H54 (cell line): ENCODE measurements around the gene DFFB.

Experiments used
- DNase-seq: peaks from one replicate; pipeline ENCODE4 v3.0.0; 2011; ENCODE audit warnings: low spot score, mixed read lengths; ENCODE audit not compliant: insufficient read length
- FAIRE-seq: peaks from 3 replicates; lab custom pipeline; 2011; peaks lifted over from hg19 to GRCh38; lab: Jason Lieb, UNC
- POLR2A ChIP-seq: IDR thresholded peaks from 2 replicates; pipeline ENCODE4 v1.6.1; 2011; ENCODE audit warnings: low read depth, mild to moderate bottlenecking, low read length

DFFB gene

DNA sequence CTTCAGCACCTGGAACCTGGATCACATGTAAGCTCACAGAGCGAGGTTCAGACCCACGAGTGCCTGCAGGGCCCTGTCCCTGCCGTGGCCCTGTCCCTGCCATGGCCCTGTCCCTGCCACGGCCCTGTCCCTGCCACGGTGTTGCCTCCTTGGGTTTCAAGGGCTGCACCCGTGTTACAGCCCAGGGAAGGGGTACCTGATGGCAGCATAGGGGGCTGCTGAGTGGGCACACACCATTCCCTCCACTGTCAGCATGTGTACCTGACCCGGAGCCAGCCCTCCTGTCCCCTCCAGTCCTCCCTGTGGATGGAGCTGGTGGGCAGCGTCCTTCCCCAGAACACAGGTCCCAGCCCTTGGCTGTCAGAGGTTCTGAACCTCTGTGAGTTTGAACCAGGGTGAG is 15.3 kb downstream of the DFFB start:
- DNase-seq (no peak), FAIRE-seq (no peak)
- no peak for TF ChIP-seq POLR2A

DNA sequence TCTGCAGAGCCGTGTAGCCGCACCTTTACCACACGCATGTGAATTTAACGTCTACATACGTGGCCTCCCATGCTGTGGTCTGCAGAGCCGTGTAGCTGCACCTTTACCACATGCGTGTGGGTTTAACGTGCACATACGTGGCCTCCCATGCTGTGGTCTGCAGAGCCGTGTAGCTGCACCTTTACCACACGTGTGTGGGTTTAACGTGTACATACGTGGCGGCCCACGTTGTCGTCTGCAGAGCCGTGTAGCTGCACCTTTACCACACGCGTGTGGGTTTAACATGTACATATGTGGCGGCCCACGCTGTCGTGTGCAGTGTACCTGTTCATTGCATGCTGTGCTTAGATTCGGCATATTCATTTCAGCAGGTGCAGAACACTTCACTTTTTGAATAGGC is 17.5 kb downstream of the DFFB start:
- TF ChIP-seq POLR2A: no peak
- DNase-seq: no peak
- FAIRE-seq: no peak

DNA sequence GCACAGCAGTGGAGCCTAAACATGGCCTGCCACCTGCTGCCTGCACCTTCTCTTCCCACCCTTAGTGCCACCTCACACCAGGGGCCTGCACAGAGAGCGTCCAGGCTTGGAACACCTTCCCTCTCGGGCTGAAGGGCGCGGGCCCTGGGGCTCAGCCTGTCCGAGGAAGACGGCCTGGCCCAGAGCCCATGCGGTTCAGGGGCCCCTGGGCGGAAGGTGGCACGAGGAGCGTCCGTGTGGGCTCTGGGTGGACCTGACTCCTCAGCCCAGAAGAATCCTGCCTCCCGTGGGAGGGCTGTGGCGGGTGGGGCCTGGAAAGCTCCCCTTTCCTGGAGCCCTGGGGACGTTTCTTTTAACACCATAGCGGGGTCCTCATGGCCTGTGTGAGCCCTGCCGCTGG is 19.4 kb downstream of the DFFB start:
- FAIRE-seq: no peak
- no peak for TF ChIP-seq POLR2A

DNA sequence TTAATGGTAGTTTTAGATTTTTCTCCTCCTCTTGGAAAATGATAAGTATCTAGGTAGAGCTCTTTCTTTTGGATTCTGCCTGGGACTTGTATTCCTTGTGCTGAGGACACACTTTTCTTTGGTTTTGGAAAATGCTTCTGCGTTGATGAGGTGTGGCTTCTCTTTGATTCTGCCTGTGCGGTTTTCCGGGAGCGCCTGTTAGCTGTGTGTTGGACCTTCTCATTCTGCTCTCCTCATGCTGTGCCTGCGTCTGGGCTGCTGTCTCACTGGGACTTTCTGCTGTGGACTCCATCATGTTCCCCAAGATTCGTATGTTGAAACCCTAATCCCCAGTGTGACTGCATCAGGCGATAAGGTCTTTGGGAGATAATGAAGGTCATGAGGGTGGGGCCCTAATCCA is 21.8 kb downstream of the DFFB start:
- DNase-seq (no peak), FAIRE-seq (no peak)
- TF ChIP-seq POLR2A: no peak

More for the DNA sequence above, 19.4 kb downstream of the DFFB start:
- no peak for DNase-seq

DNA sequence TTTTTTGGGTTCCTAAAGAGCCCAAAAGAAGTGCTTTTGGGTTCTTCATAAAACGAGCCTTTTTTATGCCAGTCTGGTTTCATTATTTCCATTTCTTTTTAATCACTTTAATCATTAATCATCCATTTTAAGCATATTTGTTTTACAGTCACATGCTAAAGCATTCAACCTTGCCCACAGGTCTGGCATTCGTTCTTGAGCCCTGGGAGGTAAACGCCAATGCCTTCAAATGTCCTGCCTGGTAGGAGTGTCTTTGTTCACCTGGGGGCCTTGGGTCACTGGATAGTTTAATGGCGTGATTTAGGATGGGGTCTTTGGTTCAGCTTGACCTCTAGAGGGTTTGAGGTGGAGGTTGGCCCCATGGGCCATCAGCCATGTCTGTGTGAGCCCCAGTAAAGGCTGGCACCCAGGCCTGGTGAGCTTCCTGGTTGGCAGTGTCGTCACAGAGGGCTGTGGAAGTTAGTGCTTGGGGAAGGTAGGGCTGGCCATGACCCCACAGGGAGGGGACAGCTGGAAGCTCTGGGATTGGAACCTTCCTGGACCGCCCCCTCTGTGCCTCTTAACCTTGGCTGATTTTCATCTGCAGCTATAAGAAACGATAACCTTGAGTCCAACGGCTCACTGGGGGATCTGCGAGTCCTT is 22.6 kb downstream of the DFFB start:
- no peak for TF ChIP-seq POLR2A
- no peak for FAIRE-seq

DNA sequence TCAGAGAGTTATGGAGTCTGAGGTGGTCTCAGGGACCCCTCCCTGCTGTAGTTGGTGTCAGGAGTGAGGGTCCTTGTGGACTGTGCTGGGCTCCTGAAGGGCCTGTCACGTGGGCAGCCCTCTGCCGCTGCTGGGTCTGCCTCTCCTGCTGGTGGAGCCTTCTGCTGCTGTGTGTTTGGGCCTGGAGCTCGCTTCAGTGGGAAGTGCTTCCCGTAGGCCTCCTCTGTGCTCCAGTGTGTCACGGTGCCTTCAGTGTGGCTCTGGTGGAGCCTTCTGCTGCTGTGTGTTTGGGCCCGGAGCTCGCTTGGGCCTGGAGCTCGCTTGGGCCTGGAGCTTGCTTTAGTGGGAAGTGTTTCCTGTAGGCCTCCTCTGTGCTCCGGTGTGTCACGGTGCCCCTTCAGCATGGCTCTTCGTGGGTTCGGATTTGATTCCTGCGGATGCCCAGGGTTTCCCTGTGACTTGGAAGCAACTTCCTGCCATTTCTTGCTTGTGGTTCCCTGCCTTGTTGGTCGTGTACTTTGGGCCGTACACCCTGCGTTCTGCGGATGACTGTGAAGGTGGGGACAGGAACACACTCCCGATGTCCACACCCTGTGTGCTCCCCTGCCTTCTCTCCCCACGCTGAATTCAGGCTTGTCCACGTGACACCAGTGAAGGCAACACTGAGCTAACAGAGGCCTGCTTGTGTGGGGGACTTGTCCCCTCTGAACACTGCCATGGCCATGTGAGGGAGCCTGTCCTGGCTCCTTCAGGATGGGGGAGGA is 23.3 kb downstream of the DFFB start:
- TF ChIP-seq POLR2A: no peak
- DNase-seq: no peak
- no peak for FAIRE-seq

More for the DNA sequence above, 22.6 kb downstream of the DFFB start:
- DNase-seq: no peak

DNA sequence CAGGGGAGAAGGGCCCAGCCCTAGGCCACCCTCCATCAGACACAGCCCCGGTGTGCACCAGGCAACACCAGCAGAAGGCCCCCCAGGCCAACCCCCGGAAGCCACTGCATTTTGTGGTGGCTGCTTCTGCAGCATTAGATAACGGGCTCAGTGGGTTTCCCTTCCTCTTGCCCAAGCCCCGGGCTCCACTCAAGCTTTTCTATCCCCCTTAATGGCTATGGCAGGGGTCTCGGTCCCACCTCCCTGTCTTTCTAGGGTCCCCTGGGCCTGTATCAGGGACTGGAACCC is 23.9 kb downstream of the DFFB start:
- DNase-seq (no peak), FAIRE-seq (no peak)
- no peak for TF ChIP-seq POLR2A

DNA sequence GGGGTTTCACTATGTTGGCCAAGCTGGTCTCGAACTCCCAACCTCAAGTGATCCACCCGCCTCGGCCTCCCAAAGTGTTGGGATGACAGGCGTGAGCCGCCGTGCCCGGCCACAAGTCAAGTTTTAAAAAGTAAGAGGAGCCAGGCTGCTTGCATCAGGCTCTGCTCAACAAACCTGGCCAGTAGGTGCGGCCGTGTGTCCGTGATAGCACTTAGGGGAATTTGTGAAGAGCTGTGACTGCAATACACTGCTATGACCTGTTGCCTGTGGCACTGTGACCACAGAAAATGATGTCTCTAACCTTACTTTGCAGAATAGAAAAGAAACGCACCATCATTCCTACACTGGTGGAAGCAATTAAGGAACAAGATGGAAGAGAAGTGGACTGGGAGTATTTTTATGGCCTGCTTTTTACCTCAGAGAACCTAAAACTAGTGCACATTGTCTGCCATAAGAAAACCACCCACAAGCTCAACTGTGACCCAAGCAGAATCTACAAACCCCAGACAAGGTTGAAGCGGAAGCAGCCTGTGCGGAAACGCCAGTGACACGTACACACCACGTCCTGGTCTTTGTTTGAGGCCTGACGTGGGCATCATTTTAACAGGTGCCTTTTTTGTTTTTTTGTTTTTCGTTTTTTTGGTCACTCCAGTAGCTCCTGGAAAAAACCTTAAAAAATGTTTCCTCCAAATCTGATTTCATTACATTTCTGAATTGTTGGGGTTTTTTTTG is 26.1 kb downstream of the DFFB start:
- no peak for DNase-seq
- no peak for FAIRE-seq

DNA sequence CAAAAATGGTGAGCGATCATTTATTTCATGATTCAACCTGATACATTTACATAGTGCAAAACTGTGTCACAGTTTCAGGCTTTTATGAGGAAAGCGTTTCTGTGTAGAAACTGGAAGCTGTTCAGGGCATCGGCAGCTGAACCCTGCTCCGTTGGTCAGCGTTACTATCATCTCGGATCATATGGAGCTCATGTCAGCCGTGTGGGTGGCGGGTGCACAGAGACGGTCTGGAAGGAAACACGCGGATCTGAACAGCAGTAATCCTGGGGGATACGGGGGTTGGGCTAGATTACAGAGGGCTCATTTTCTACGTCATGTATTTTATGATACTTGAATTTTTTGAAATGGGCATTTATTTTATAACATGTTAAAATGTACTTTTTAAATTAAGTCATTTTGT is 27.7 kb downstream of the DFFB start:
- no peak for FAIRE-seq

More for the DNA sequence above, 26.1 kb downstream of the DFFB start:
- TF ChIP-seq POLR2A: no peak

DNA sequence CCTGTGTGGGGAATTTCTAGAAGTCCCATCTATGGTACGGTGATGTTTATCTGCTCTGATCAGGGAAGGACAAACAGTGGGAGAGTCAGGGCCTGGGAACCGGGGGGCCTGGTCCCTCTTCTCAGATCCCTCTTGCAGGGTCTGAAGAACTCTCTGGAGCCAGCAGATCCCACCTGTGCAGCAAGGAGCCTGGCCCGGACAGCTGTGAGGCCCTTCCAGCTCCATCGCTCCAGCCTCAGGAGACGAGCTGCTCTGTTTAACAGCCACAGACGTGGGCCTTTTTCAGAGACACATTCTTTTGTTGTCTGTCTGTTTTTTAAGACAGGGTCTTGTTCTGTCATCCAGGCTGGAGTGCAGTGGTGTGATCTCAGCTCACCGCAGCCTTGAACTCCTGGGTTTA is 28.3 kb downstream of the DFFB start:
- no peak for TF ChIP-seq POLR2A
- FAIRE-seq: no peak
- no peak for DNase-seq

More for the DNA sequence above, 27.7 kb downstream of the DFFB start:
- DNase-seq: no peak
- no peak for TF ChIP-seq POLR2A

DNA sequence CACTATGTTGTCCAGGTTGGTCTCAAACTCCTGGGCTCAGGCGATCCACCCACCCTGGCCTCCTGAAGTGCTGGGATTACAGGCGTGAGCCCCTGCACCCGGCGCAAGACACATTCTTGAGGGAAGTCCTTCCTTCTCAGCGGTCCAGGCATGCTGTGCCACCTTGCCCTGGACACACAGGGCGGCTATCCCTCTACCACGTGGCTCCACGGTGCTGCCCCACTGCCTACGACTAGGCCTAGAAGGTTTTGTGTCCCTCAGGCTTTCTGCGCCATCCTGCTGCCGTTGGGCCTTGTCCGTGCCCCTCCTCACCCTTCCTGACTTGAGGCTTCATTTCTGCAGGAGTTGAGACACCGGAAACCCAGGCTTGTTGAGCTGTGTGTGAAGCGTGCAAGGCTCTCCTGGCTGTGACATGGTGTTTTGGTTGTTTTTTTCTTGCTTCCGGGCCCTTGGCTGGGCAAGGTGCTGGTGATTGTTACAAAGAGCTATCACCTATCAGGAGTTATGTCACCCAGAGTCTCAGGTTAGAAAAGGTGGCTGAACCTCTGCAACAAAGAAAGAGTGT is 28.9 kb downstream of the DFFB start:
- TF ChIP-seq POLR2A: no peak
- FAIRE-seq (no peak), DNase-seq (no peak)

DNA sequence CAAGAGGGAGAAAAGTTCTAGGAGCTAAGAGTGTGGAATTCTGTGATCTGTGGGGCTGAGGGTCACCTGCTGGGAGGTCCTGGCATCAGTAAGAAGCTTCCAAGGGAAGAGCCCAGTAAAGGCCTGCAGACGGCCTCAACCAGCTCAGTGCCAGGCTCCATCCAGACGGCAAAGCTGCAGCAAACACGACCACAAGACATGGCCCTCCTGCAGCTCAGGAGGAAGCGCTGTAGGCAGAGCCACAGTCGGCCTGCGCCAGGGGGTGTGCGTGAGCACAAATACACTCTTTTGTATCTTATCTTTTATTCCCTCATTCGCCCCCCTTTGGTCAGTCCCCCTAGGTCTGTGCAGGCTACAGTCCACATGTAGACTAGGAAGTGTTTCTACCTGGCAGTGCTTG is 29.4 kb downstream of the DFFB start:
- TF ChIP-seq POLR2A: no peak
- FAIRE-seq (no peak), DNase-seq (no peak)

DNA sequence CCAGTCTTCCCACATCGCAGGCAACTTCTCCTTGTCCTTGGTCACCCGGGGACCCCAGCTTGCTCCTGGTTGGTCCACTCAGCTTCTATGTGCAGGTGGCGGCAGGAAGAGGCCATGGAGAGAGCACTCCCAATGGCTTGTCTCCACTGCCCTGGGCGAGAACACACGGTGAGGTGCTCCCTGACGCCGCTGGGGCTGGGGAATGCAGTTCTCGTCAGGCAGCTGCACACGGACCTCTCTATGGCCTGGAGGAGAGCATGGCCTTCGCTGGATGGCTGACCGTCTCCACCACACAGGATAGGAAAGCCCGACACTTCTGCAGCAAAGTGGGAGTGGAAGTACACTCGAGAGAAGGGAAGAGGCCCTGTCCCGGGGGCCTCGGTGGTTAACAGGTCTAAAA is 31.0 kb downstream of the DFFB start:
- FAIRE-seq (no peak), DNase-seq (no peak)
- TF ChIP-seq POLR2A: no peak

DNA sequence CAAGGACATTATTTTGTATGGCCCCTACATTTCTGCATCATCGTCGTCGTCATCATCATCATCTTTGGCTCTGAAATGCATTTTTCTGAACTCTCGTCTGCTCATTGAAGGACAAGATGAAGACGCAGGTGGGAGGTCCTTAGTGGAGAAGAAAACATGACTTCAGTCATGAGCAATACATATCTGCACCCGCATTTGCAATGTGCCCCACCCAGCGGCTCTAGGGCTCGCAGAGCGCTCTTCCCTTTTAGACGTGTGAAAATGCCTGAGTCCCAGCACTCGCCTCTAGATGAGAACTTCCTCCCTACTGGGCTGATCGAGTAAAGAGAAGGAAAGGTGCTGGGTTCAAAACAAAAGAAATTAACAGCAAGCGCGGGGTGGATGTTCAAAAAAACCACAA is 32.7 kb downstream of the DFFB start:
- no peak for TF ChIP-seq POLR2A
- FAIRE-seq: no peak

More for the DNA sequence above, 32.7 kb downstream of the DFFB start:
- DNase-seq: no peak
